GM19455 (cell line): ENCODE data around the gene CHKA.

ENCODE experiments used
- ATAC-seq: cut with Tn5 transposase; IDR thresholded peaks from one replicate; pipeline ENCODE4 v1.9.1; 2021; ENCODE audit not compliant: unreplicated experiment

Gene CHKA

GRCh38 chr11:68074584-68075352 lies 46.4 kb downstream of the CHKA start:
- ATAC-seq = no peak

GRCh38 chr11:68071281-68072048 lies 49.7 kb downstream of the CHKA start:
- ATAC-seq = no peak

- ATAC-seq = no peak
These were observed 53.2 kb downstream of the CHKA start for GRCh38 chr11:68067991-68068390.

- ATAC-seq = no peak
These were observed 54.4 kb downstream of the CHKA start for GRCh38 chr11:68066742-68067141.

- no peak for ATAC-seq
These were observed 55.3 kb downstream of the CHKA start for GRCh38 chr11:68065841-68066240.

- no peak for ATAC-seq
These were observed 56.3 kb downstream of the CHKA start for GRCh38 chr11:68064926-68065325.

GRCh38 chr11:68061508-68061907 lies 59.7 kb downstream of the CHKA start:
- no peak for ATAC-seq

- ATAC-seq = no peak
These were observed 63.4 kb downstream of the CHKA start for GRCh38 chr11:68057807-68058206.

GRCh38 chr11:68056317-68057285 lies 64.6 kb downstream of the CHKA start:
- ATAC-seq = no peak

GRCh38 chr11:68053981-68054812 lies 67.0 kb downstream of the CHKA start:
- ATAC-seq = no peak

- ATAC-seq = no peak
These were observed 68.1 kb downstream of the CHKA start for GRCh38 chr11:68053117-68053516.

GRCh38 chr11:68052137-68052873 lies 68.9 kb downstream of the CHKA start:
- ATAC-seq = no peak

GRCh38 chr11:68051191-68052136 lies 69.7 kb downstream of the CHKA start:
- ATAC-seq = no peak

GRCh38 chr11:68050371-68050841 lies 70.8 kb downstream of the CHKA start:
- ATAC-seq = no peak

- no peak for ATAC-seq
These were observed 71.4 kb downstream of the CHKA start for GRCh38 chr11:68049509-68050370.

- ATAC-seq = no peak
These were observed 72.3 kb downstream of the CHKA start for GRCh38 chr11:68048681-68049508.
